Kasumi-1 (cell line): ENCODE results near the gene MED28.

Experiments used
- DNase-seq, 2 experiments: peaks; one replicate each; lab custom pipeline; 2025; lab: John Stamatoyannopoulos, UW

MED28 gene

GRCh38 chr4:17667253-17667652 lies 52.8 kb downstream of the MED28 start:
- DNase-seq: no peak

- DNase-seq: no peak
Measured at GRCh38 chr4:17667653-17668201, 53.3 kb downstream of the MED28 start.

GRCh38 chr4:17670423-17670822 lies 56.0 kb downstream of the MED28 start:
- no peak for DNase-seq

GRCh38 chr4:17680559-17681280 lies 66.3 kb downstream of the MED28 start:
- DNase-seq: peak in 1 of 2 experiments; percentile 4

GRCh38 chr4:17681281-17682221 lies 67.1 kb downstream of the MED28 start:
- DNase-seq: no peak

- DNase-seq: no peak
Measured at GRCh38 chr4:17682222-17682566, 67.8 kb downstream of the MED28 start.
